ENCODE measurements around the gene MYO18A. TPM values are rescaled to one million over a fixed set of nuclear protein-coding genes. Genes with fewer than 3 reads are reported as not detected.

MYO18A gene
- total RNA-seq, 1 donor from 2014 or later: 48.2 TPM

- Mint-ChIP-seq H3K36me3 (ENCODE audit: low read depth) (no peaks in the 10 kb centered on the region), H3K9me3 (no peaks in the 10 kb centered on the region), H3K4me3 (no peak overlapping the region), H3K27me3 (ENCODE audit: low read depth) (no peaks in the 10 kb centered on the region), H3K27ac (ENCODE audit: unreplicated experiment) (no peak overlapping the region), H3K4me1 (peaks cover 6% of the 10 kb centered on the region)
- TF ChIP-seq CTCF (conservative IDR thresholded peaks at IDR 0.05): no peak
- no peak for DNase-seq (ENCODE audit: low read depth, low spot score)
These were observed 99.9 kb downstream of the MYO18A start for GRCh38 chr17:29080323-29080722.

- TF ChIP-seq CTCF (conservative IDR thresholded peaks at IDR 0.05): no peak
- Mint-ChIP-seq H3K4me1 (peaks cover 6% of the 10 kb centered on the region), H3K27me3 (ENCODE audit: low read depth) (no peaks in the 10 kb centered on the region), H3K4me3 (no peak overlapping the region), H3K9me3 (no peaks in the 10 kb centered on the region), H3K36me3 (ENCODE audit: low read depth) (no peaks in the 10 kb centered on the region), H3K27ac (ENCODE audit: unreplicated experiment) (no peak overlapping the region)
- DNase-seq (ENCODE audit: low read depth, low spot score): no peak
These were observed 100.3 kb downstream of the MYO18A start for GRCh38 chr17:29079887-29080286.

GRCh38 chr17:29079433-29079832, 100.8 kb downstream of the MYO18A start:
- Mint-ChIP-seq H3K4me1 (peaks cover 6% of the 10 kb centered on the region), H3K9me3 (no peaks in the 10 kb centered on the region), H3K36me3 (ENCODE audit: low read depth) (no peaks in the 10 kb centered on the region), H3K4me3 (no peak overlapping the region), H3K27me3 (ENCODE audit: low read depth) (no peaks in the 10 kb centered on the region), H3K27ac (ENCODE audit: unreplicated experiment) (no peak overlapping the region)
- TF ChIP-seq CTCF (conservative IDR thresholded peaks at IDR 0.05): no peak
- DNase-seq (ENCODE audit: low read depth, low spot score): no peak

- no peak overlapping the region for H3K4me3 Mint-ChIP-seq
- H3K4me1 Mint-ChIP-seq: peaks cover 6% of the 10 kb centered on the region
- no peak overlapping the region for H3K27ac Mint-ChIP-seq (ENCODE audit: unreplicated experiment)
These were observed 101.8 kb downstream of the MYO18A start for GRCh38 chr17:29078183-29079045.

GRCh38 chr17:29077320-29077719, 102.9 kb downstream of the MYO18A start:
- no peak for DNase-seq (ENCODE audit: low read depth, low spot score)
- H3K36me3 Mint-ChIP-seq (ENCODE audit: low read depth): no peaks in the 10 kb centered on the region
- no peak overlapping the region for H3K4me3 Mint-ChIP-seq
- H3K4me1 Mint-ChIP-seq: peaks cover 12% of the 10 kb centered on the region
- H3K27ac Mint-ChIP-seq (ENCODE audit: unreplicated experiment): no peak overlapping the region
- H3K27me3 Mint-ChIP-seq (ENCODE audit: low read depth): no peaks in the 10 kb centered on the region
- TF ChIP-seq CTCF (conservative IDR thresholded peaks at IDR 0.05): no peak
- no peaks in the 10 kb centered on the region for H3K9me3 Mint-ChIP-seq

More at GRCh38 chr17:29078183-29079045, 101.8 kb downstream of the MYO18A start:
- Mint-ChIP-seq H3K9me3 (no peaks in the 10 kb centered on the region), H3K27me3 (ENCODE audit: low read depth) (no peaks in the 10 kb centered on the region), H3K36me3 (ENCODE audit: low read depth) (no peaks in the 10 kb centered on the region)
- no peak for TF ChIP-seq CTCF (conservative IDR thresholded peaks at IDR 0.05)
- DNase-seq (ENCODE audit: low read depth, low spot score): no peak
